Measurements from ENCODE around the gene BTBD16.

DNA sequence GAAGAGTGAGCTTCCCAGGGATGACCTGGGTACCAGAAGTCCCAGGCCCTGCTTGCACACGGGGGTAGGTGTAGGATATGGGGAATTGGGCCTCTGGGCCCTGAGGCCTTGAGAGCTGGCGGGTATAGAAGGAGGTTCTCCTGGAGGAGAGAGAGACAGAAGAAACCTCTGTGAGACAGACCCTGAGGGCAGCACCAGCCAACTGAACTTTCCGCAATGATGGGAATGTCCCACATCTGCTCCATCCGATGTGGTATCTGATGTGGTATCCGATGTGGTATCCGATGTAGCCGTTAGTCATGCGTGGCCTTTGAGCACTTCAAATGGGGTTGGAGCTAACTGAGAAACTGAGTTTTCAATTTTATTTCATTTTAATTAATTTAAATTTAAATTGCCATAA lies 72.8 kb downstream of the BTBD16 start:
- TF ChIP-seq, protein P1, sequence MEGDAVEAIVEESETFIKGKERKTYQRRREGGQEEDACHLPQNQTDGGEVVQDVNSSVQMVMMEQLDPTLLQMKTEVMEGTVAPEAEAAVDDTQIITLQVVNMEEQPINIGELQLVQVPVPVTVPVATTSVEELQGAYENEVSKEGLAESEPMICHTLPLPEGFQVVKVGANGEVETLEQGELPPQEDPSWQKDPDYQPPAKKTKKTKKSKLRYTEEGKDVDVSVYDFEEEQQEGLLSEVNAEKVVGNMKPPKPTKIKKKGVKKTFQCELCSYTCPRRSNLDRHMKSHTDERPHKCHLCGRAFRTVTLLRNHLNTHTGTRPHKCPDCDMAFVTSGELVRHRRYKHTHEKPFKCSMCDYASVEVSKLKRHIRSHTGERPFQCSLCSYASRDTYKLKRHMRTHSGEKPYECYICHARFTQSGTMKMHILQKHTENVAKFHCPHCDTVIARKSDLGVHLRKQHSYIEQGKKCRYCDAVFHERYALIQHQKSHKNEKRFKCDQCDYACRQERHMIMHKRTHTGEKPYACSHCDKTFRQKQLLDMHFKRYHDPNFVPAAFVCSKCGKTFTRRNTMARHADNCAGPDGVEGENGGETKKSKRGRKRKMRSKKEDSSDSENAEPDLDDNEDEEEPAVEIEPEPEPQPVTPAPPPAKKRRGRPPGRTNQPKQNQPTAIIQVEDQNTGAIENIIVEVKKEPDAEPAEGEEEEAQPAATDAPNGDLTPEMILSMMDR (IDR thresholded peaks at IDR 0.05): no peak
- no peak for TF ChIP-seq POLR2A (IDR thresholded peaks at IDR 0.05)
